ENCODE data around the gene ADCY2.

DNA sequence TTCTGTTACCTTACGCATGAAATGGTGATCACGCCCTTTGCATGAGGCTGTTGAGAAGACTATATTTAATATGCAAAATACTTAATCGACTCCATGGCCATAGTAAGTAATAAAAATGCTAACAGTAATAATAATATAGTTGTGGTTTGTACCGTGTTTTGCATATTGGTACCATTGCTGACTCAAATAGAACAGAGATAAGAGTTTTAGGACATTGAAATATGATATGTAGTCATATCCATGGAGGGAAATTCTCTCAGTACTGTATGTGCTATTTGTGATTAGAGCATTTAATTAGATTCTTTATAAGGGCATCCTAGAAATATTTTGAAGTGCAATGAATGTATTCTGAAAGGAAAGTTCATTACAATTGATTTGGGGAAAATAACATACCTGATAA is 413.1 kb downstream of the ADCY2 start:
- TF ChIP-seq, protein P1, sequence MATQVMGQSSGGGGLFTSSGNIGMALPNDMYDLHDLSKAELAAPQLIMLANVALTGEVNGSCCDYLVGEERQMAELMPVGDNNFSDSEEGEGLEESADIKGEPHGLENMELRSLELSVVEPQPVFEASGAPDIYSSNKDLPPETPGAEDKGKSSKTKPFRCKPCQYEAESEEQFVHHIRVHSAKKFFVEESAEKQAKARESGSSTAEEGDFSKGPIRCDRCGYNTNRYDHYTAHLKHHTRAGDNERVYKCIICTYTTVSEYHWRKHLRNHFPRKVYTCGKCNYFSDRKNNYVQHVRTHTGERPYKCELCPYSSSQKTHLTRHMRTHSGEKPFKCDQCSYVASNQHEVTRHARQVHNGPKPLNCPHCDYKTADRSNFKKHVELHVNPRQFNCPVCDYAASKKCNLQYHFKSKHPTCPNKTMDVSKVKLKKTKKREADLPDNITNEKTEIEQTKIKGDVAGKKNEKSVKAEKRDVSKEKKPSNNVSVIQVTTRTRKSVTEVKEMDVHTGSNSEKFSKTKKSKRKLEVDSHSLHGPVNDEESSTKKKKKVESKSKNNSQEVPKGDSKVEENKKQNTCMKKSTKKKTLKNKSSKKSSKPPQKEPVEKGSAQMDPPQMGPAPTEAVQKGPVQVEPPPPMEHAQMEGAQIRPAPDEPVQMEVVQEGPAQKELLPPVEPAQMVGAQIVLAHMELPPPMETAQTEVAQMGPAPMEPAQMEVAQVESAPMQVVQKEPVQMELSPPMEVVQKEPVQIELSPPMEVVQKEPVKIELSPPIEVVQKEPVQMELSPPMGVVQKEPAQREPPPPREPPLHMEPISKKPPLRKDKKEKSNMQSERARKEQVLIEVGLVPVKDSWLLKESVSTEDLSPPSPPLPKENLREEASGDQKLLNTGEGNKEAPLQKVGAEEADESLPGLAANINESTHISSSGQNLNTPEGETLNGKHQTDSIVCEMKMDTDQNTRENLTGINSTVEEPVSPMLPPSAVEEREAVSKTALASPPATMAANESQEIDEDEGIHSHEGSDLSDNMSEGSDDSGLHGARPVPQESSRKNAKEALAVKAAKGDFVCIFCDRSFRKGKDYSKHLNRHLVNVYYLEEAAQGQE (IDR thresholded peaks at IDR 0.05; ENCODE audit: borderline replicate concordance) = no peak
- TF ChIP-seq, protein P1 (CRISPR knock-in tag; IDR thresholded peaks at IDR 0.05; ENCODE audit: low read depth) = no peak
- no peak for TF ChIP-seq KLF6 (CRISPR knock-in tag; IDR thresholded peaks at IDR 0.05; ENCODE audit: borderline replicate concordance)
- TF ChIP-seq HCFC1 (IDR thresholded peaks at IDR 0.05; ENCODE audit: low read depth, low read length) = no peak
- no peak for TF ChIP-seq POLR2B (IDR thresholded peaks at IDR 0.05; ENCODE audit: low read depth, partially characterized antibody)

All from K562 (cell line).